ENCODE results near the gene PERCC1.

The PERCC1 gene

GRCh38 chr16:1401758-1402154 is 29.1 kb upstream of the PERCC1 start:
- Histone ChIP-seq H3K9me3 (ENCODE audit: severe bottlenecking) (no peaks in the 10 kb centered on the region), H3K4me3 (ENCODE audit: low read depth, low read length) (no peak overlapping the region), H3K27ac (no peak overlapping the region), H3K36me3 (peaks cover 17% of the 10 kb centered on the region), H3K27me3 (ENCODE audit: insufficient read depth, low read depth, severe bottlenecking) (no peaks in the 10 kb centered on the region)
- no peak for TF ChIP-seq CTCF (IDR thresholded peaks at IDR 0.05; ENCODE audit: low read depth, low read length)
- no peak for DNase-seq

- no peak for TF ChIP-seq CTCF (IDR thresholded peaks at IDR 0.05; ENCODE audit: low read depth, low read length)
- no peaks in the 10 kb centered on the region for H3K9me3 ChIP-seq (ENCODE audit: severe bottlenecking)
- DNase-seq = no peak
- H3K27me3 ChIP-seq (ENCODE audit: insufficient read depth, low read depth, severe bottlenecking) = no peaks in the 10 kb centered on the region
- no peak overlapping the region for H3K27ac ChIP-seq
- H3K36me3 ChIP-seq = peaks cover 17% of the 10 kb centered on the region
- no peak overlapping the region for H3K4me3 ChIP-seq (ENCODE audit: low read depth, low read length)
Observed at GRCh38 chr16:1403036-1403435, 27.8 kb upstream of the PERCC1 start.

- no peaks in the 10 kb centered on the region for H3K27me3 ChIP-seq (ENCODE audit: insufficient read depth, low read depth, severe bottlenecking)
- no peak overlapping the region for H3K27ac ChIP-seq
- no peaks in the 10 kb centered on the region for H3K9me3 ChIP-seq (ENCODE audit: severe bottlenecking)
- H3K36me3 ChIP-seq = peaks cover 17% of the 10 kb centered on the region
- H3K4me3 ChIP-seq (ENCODE audit: low read depth, low read length) = no peak overlapping the region
- no peak for DNase-seq
- TF ChIP-seq CTCF (IDR thresholded peaks at IDR 0.05; ENCODE audit: low read depth, low read length) = no peak
Observed at GRCh38 chr16:1403733-1404132, 27.1 kb upstream of the PERCC1 start.

GRCh38 chr16:1407753-1408152 is 23.1 kb upstream of the PERCC1 start:
- H3K4me3 ChIP-seq (ENCODE audit: low read depth, low read length) = peak overlapping the region; percentile 81
- no peak for TF ChIP-seq CTCF (IDR thresholded peaks at IDR 0.05; ENCODE audit: low read depth, low read length)
- H3K27me3 ChIP-seq (ENCODE audit: insufficient read depth, low read depth, severe bottlenecking) = no peaks in the 10 kb centered on the region
- peak overlapping the region; percentile 59; the same call in 1 of the 2 replicates for H3K27ac ChIP-seq
- peaks cover 6% of the 10 kb centered on the region for H3K36me3 ChIP-seq
- no peaks in the 10 kb centered on the region for H3K9me3 ChIP-seq (ENCODE audit: severe bottlenecking)
- peak; percentile 23 for DNase-seq

- Histone ChIP-seq H3K27ac (peak overlapping the region; percentile 59), H3K9me3 (ENCODE audit: severe bottlenecking) (no peaks in the 10 kb centered on the region), H3K27me3 (ENCODE audit: insufficient read depth, low read depth, severe bottlenecking) (no peaks in the 10 kb centered on the region), H3K36me3 (peaks cover 5% of the 10 kb centered on the region), H3K4me3 (ENCODE audit: low read depth, low read length) (peak overlapping the region; percentile 81)
- no peak for TF ChIP-seq CTCF (IDR thresholded peaks at IDR 0.05; ENCODE audit: low read depth, low read length)
- peak; percentile 94 for DNase-seq
Observed at GRCh38 chr16:1408171-1408837, 22.6 kb upstream of the PERCC1 start.

- no peaks in the 10 kb centered on the region for H3K9me3 ChIP-seq (ENCODE audit: severe bottlenecking)
- no peak for TF ChIP-seq CTCF (IDR thresholded peaks at IDR 0.05; ENCODE audit: low read depth, low read length)
- H3K4me3 ChIP-seq (ENCODE audit: low read depth, low read length) = no peak overlapping the region
- DNase-seq = no peak
- no peak overlapping the region for H3K27ac ChIP-seq
- peaks cover 6% of the 10 kb centered on the region for H3K36me3 ChIP-seq
- H3K27me3 ChIP-seq (ENCODE audit: insufficient read depth, low read depth, severe bottlenecking) = no peaks in the 10 kb centered on the region
Observed at GRCh38 chr16:1412847-1413246, 18.0 kb upstream of the PERCC1 start.
